GM19372 (cell line): ENCODE measurements around the gene RAP1GAP2.
"Not testable (repeated sequence)": the region's sequence is repeated elsewhere in the genome, so short reads cannot be mapped to it uniquely, and the experiment has no call there.

Source experiments
- ATAC-seq: cut with Tn5 transposase; IDR thresholded peaks from one replicate; pipeline ENCODE4 v1.9.1; 2021; ENCODE audit warnings: mild to moderate bottlenecking, low read depth, moderate library complexity; ENCODE audit not compliant: unreplicated experiment

Gene RAP1GAP2

GRCh38 chr17:3032258-3033247 is 236.3 kb downstream of the RAP1GAP2 start:
- ATAC-seq = no peak

GRCh38 chr17:3033248-3033640 is 237.0 kb downstream of the RAP1GAP2 start:
- no peak for ATAC-seq

DNA sequence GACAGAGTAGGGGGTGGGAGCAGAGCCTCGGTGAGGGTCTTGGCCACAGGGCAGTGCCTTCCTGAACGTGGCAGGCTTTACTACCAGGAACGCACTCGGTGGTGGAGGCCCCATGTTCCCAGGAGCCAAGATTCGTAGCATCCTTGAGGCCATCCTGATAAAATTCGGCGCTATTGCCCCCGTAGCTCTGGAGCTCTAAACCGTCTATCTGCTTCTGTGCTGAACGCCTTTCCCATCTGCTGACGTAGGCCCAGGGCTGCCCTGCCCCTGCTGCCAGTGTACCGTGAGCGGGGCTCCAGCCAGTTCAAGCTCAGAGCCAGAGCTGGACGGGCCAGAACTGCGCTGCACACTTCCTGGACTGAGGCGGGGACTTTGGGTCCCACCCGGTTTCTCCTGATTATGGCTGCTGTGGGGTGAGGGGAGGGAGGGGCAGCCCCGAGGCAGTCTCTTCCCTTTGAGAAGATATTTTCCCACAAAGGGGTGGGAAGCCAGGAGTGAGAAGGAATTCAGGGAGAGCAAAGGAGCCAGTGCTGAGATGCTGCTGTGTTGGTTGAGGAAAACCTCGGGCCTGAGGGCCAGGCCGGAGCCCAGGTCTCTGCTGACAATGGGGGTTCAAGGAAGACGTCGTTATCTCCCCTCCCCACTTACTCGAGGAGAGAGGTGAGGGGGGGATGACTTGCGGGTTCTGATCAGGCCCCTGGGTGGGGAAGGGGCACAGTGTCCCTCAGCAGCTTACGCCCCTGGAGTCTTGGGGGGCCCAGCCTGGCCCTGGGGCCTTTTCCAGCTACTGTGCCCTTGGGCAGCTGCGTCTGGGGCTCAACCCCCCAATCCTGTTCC is 237.7 kb downstream of the RAP1GAP2 start:
- no peak for ATAC-seq

GRCh38 chr17:3034578-3034920 is 238.3 kb downstream of the RAP1GAP2 start:
- ATAC-seq = no peak

DNA sequence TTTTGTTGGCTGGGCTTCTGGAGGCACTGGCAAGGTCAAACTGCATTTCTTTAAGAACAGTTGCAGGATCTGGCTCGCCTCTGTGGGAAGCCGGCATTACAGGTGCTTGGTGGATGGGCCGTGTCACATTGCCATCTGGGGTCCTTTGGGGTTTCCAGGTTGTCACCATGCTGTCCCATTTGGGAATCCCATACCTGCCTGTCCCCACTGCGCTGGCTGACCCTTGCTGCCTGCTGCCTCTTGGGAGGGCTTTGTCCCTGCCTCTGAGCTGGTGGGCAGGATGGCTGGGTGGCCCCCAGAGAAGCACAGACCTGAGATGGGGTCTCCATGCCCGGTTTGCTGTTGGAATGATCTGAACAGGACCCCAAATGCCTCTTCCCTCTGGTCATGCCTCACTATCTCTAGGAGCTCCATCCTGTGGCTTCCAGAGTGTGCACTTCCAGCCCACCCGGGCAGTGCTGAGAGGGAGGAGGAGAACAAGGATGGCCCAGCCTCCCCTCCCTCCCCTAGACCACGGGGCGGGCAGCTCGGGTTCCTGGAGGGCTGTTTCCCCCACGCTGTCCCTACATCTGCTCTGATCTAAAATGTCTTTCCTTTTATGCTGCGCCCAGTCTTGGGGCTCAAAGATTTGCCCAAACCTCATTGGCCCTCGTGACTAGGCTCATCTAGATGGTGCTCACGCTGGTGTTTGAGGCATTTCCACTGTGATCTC is 239.2 kb downstream of the RAP1GAP2 start:
- no peak for ATAC-seq

DNA sequence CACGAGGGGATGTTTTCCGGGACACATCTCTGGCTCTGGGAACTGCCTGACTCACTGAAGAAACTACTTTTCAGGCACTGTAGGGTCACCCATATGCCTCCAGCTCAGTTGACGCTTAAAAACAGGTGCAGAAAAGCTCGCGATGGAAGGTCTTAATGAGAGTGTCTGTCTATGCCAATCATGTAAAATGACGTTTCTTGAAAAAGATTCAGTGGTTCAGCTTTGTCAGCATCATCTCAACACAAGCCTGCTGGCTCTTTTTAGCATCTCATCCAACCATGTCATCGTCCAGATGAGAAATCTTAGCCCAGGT is 239.7 kb downstream of the RAP1GAP2 start:
- ATAC-seq = no peak

DNA sequence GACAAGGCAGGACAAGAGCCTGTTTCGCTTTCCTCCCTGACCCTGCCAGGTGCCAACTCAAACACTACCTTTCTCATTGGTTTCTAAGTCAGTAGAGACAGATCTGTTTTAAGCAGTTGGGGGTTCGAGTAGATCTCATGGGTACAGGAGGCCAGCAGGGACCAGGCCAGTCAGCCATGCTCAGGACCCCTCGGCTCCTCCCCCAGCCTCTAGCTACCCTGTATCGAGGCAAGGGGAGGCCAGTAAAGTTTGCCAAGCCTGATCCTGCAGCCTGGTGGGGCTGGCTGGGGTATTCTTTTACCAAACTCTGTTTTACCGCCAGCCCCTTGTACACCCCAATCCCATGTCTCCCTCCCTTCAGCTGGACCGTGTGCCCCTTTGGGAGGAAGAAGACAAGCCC is 240.6 kb downstream of the RAP1GAP2 start:
- ATAC-seq = no peak

GRCh38 chr17:3037259-3037658 is 241.0 kb downstream of the RAP1GAP2 start:
- ATAC-seq = no peak

- no peak for ATAC-seq
Observed at GRCh38 chr17:3038941-3039340, 242.7 kb downstream of the RAP1GAP2 start.

GRCh38 chr17:3039736-3040135 is 243.5 kb downstream of the RAP1GAP2 start:
- ATAC-seq = no peak

DNA sequence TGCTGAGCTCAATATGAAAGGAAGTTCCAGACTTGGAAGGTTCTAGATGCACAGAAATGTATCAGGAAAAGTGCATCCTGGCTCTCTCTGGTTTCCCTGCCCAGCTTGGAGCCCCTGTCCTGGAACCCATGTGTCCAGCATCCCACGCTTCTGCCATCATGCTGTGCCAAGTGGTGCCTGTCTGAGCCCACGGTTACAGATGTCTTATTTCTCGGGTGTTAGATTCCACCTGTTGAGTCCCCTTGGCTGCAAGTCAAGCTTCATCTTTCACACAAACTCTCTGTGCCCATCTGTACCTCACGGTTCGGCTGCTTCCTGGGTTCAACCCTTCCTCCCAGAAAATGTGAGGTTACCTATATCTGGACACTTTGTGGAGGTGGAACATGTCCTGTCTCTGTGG is 244.6 kb downstream of the RAP1GAP2 start:
- no peak for ATAC-seq

DNA sequence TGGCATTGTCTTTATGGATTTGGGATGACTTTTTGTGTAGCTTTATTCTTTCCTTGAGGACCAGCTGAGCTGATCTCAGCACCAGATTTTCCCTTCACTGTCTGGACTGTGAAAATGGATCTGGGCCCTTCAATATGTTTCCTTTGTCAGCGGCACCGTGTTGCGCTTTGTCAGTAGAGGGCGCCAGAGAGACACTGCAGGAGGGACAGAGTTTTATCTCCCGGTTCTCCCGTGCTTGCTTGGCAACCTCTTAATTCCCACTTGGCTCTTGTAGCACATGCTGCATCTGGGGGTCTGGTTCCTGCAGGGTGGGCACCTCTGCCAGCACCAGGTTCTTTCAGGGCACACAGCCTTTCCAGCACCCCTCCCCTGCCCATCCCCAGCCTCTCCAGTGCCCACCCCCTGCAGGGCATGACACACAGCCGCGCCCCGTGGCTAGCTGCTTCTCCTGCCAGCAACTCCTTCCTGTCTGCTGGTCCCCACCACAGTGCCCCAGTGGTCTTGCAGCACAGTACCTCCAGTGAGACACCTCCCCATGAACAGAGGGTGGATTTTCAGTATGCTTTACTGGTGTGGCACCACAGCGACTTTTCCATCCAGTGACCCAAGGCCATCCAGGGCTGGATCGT is 247.6 kb downstream of the RAP1GAP2 start:
- no peak for ATAC-seq

GRCh38 chr17:3046753-3047152 is 250.5 kb downstream of the RAP1GAP2 start:
- no peak for ATAC-seq

- ATAC-seq = peak; percentile 99
Observed at GRCh38 chr17:3048727-3049471, 252.7 kb downstream of the RAP1GAP2 start.

DNA sequence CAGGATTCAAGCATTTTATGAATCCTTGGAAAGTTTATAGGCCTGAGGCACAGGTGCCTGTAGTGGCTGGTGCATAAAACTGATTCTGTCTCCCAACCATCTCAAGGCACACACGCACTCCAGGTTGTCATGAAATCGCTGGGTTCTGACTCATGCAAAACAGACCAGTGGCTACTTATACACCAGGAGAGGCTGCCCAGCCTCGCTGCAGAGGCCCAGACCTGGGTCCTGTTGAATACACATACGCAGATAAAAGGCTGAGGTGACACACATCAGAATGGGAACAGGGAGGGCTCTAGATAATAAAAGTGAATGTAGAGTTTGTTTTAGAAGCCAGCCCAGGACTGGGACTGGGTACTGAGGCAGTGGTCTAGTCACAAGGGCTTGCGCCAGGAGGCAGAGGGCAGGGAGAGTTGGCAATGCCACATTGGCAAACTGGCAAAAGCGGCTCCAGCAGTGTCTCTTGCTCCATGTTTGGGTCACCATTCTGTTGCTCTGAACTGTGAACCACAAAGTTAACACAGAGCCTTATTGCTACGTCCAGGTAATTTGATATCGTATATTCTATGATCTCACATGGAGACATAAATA is 253.6 kb downstream of the RAP1GAP2 start:
- ATAC-seq = no peak

GRCh38 chr17:3054868-3055267 is 258.6 kb downstream of the RAP1GAP2 start:
- not testable (repeated sequence) for ATAC-seq

- not testable (repeated sequence) for ATAC-seq
Observed at GRCh38 chr17:3062824-3063377, 266.7 kb downstream of the RAP1GAP2 start.

- ATAC-seq = not testable (repeated sequence)
Observed at GRCh38 chr17:3063507-3063906, 267.3 kb downstream of the RAP1GAP2 start, which contains the start of gene OR1D5. OR1D5 (minus strand) TSS chr17:3063607; CDS start chr17:3063607, 0 bp downstream.

GRCh38 chr17:3065192-3065591 is 269.0 kb downstream of the RAP1GAP2 start:
- not testable (repeated sequence) for ATAC-seq
